H1 (cell line): ENCODE data around the gene MANEAL. TPM values are rescaled to one million over a fixed set of nuclear protein-coding genes. Genes with fewer than 3 reads are reported as not detected.

Experiments
- CTCF ChIA-PET: fragments of 300-600 bp; sonication (Branson Sonifier 250); formaldehyde crosslinking; loops from one replicate; lab custom pipeline; 2021; ENCODE audit not compliant: partially characterized antibody; lab: Charles Lee
- POLR2A ChIA-PET: fragments of 300-600 bp; sonication (Branson Sonifier 250); formaldehyde crosslinking; loops from one replicate; lab custom pipeline; 2021; ENCODE audit warnings: inconsistent platforms; ENCODE audit not compliant: partially characterized antibody; lab: Charles Lee
- DNase-seq, 2 experiments: peaks; one replicate each; pipeline versions ENCODE4 v3.0.0 to v3.0.0-alpha.2; 2010 to 2022; ENCODE audit warnings: low spot score in 2 of 2, low read depth in 1 of 2, mixed read lengths in 1 of 2
- FAIRE-seq: peaks from 2 replicates; lab custom pipeline; 2011; peaks lifted over from hg19 to GRCh38; lab: Jason Lieb, UNC
- H2AFZ ChIP-seq: 2 replicates; pipeline ENCODE4 v1.8.1; 2012; ENCODE audit warnings: low read length, inconsistent platforms
- H2AK5ac ChIP-seq: 2 replicates; pipeline ENCODE4 v1.6.1; 2013; ENCODE audit warnings: low read depth, low read length
- H2BK120ac ChIP-seq: replicated peaks from 2 replicates; pipeline ENCODE3; 2013; ENCODE audit warnings: low read depth, low read length, inconsistent platforms
- H2BK12ac ChIP-seq: 2 replicates; pipeline ENCODE4 v1.6.1; 2013; ENCODE audit warnings: low read depth, low read length
- H2BK15ac ChIP-seq: 2 replicates; pipeline ENCODE4 v1.6.1; 2013; ENCODE audit warnings: low read length
- H2BK20ac ChIP-seq: 2 replicates; pipeline ENCODE4 v1.6.1; 2013; ENCODE audit warnings: low read length
- H2BK5ac ChIP-seq: 2 replicates; pipeline ENCODE4 v1.6.1; 2013; ENCODE audit warnings: low read depth, low read length
- H3K14ac ChIP-seq: 2 replicates; pipeline ENCODE4 v1.6.1; 2013; ENCODE audit warnings: inconsistent platforms; ENCODE audit not compliant: insufficient read length
- H3K18ac ChIP-seq: 2 replicates; pipeline ENCODE4 v1.6.1; 2013; ENCODE audit warnings: low read length; ENCODE audit errors: extremely low read depth
- H3K23ac ChIP-seq: 2 replicates; pipeline ENCODE4 v1.6.1; 2013; ENCODE audit warnings: inconsistent platforms; ENCODE audit not compliant: insufficient read length
- H3K23me2 ChIP-seq: 2 replicates; pipeline ENCODE4 v1.6.1; 2013; ENCODE audit warnings: low read depth, low read length
- H3K27ac ChIP-seq: 2 replicates; pipeline ENCODE4 v1.6.1; 2011; ENCODE audit warnings: low read depth, low read length, inconsistent platforms
- H3K27me3 ChIP-seq, 4 experiments: replicated peaks in 1 of 4; 1 replicate in 1 of 4; 2 replicates in 3 of 4; pipeline versions ENCODE4 v1.6.1 to v1.8.1; 2011 to 2013; ENCODE audit warnings: low read length in 3 of 4, mild to moderate bottlenecking in 3 of 4, inconsistent platforms in 2 of 4, mixed read lengths in 2 of 4, moderate library complexity in 1 of 4; ENCODE audit not compliant: control insufficient read depth in 3 of 4, insufficient read depth in 3 of 4; ENCODE audit errors: extremely low read depth in 1 of 4
- H3K36me3 ChIP-seq, 4 experiments: 2 replicates each; pipeline versions ENCODE4 v1.6.1 to v1.8.1; 2011 to 2013; ENCODE audit warnings: mild to moderate bottlenecking in 4 of 4, low read length in 3 of 4, moderate library complexity in 2 of 4, control low read depth in 1 of 4, inconsistent platforms in 1 of 4; ENCODE audit not compliant: insufficient read depth in 4 of 4, control insufficient read depth in 2 of 4
- H3K4ac ChIP-seq: replicated peaks from 2 replicates; pipeline ENCODE3; 2013; ENCODE audit warnings: low read length, low read depth, mixed read lengths, inconsistent platforms; ENCODE audit not compliant: insufficient read length
- H3K4me1 ChIP-seq, 4 experiments: replicated peaks in 1 of 4; 1 replicate in 1 of 4; 2 replicates in 3 of 4; pipeline versions ENCODE4 v1.6.1 to v1.8.1; 2011 to 2013; ENCODE audit warnings: low read length in 3 of 4, inconsistent platforms in 2 of 4, mixed read lengths in 1 of 4; ENCODE audit not compliant: insufficient read depth in 4 of 4, control insufficient read depth in 3 of 4
- H3K4me2 ChIP-seq, 2 experiments: 2 replicates each; pipeline versions ENCODE4 v1.6.1 to v1.8.1; 2011 to 2013; ENCODE audit warnings: low read depth in 2 of 2, low read length in 2 of 2, control low read depth in 1 of 2, inconsistent platforms in 1 of 2, mild to moderate bottlenecking in 1 of 2; ENCODE audit not compliant: insufficient read depth in 1 of 2
- H3K4me3 ChIP-seq, 4 experiments: fragments of 200-600, 300-600 bp in 1 of 4; sonication (generic), shearing (Covaris generic), sonication (Bioruptor Twin) in 1 of 4; 2 replicates each; pipeline versions ENCODE4 v1.5.1 to v1.8.1; 2011 to 2016; ENCODE audit warnings: low read length in 4 of 4, low read depth in 3 of 4, control low read depth in 2 of 4, inconsistent platforms in 2 of 4, mild to moderate bottlenecking in 2 of 4, mixed read lengths in 1 of 4, moderate library complexity in 1 of 4; ENCODE audit not compliant: insufficient read depth in 2 of 4; ENCODE audit errors: extremely low read depth in 1 of 4
- H3K56ac ChIP-seq: replicated peaks from 2 replicates; pipeline ENCODE3; 2013; ENCODE audit warnings: low read depth, mild to moderate bottlenecking, mixed read lengths, low read length, inconsistent platforms; ENCODE audit not compliant: insufficient read length
- H3K79me1 ChIP-seq: 2 replicates; pipeline ENCODE4 v1.6.1; 2013; ENCODE audit warnings: low read depth, low read length, control low read depth
- H3K79me2 ChIP-seq, 2 experiments: 2 replicates each; pipeline versions ENCODE4 v1.6.1 to v1.8.1; 2012 to 2013; ENCODE audit warnings: low read length in 2 of 2, mild to moderate bottlenecking in 2 of 2, inconsistent platforms in 1 of 2; ENCODE audit not compliant: insufficient read depth in 2 of 2, control insufficient read depth in 1 of 2
- H3K9ac ChIP-seq, 4 experiments: replicated peaks in 1 of 4; 1 replicate in 1 of 4; 2 replicates in 3 of 4; pipeline versions ENCODE4 v1.6.1 to v1.8.1; 2011 to 2013; ENCODE audit warnings: low read depth in 3 of 4, low read length in 3 of 4, control low read depth in 2 of 4, mild to moderate bottlenecking in 2 of 4, moderate library complexity in 2 of 4, inconsistent platforms in 1 of 4; ENCODE audit errors: extremely low read depth in 1 of 4
- H3K9me3 ChIP-seq, 2 experiments: 2 replicates each; pipeline versions ENCODE4 v1.6.1 to v1.8.1; 2012 to 2013; ENCODE audit warnings: mild to moderate bottlenecking in 2 of 2, moderate library complexity in 2 of 2, control low read depth in 1 of 2, inconsistent platforms in 1 of 2, low read depth in 1 of 2, low read length in 1 of 2, mixed read lengths in 1 of 2; ENCODE audit not compliant: insufficient read depth in 2 of 2
- H4K20me1 ChIP-seq, 2 experiments: replicated peaks in 1 of 2; 2 replicates each; pipeline versions ENCODE3 to v1.8.1; 2011 to 2013; ENCODE audit warnings: inconsistent platforms in 2 of 2, low read length in 2 of 2, mild to moderate bottlenecking in 1 of 2; ENCODE audit not compliant: insufficient read depth in 2 of 2, control insufficient read depth in 1 of 2
- H4K5ac ChIP-seq: 2 replicates; pipeline ENCODE4 v1.6.1; 2013; ENCODE audit warnings: low read length, low read depth, mixed read lengths, inconsistent platforms; ENCODE audit not compliant: insufficient read length
- H4K8ac ChIP-seq: 2 replicates; pipeline ENCODE4 v1.8.0; 2013; ENCODE audit warnings: mild to moderate bottlenecking, moderate library complexity, low read length, inconsistent platforms; ENCODE audit not compliant: insufficient read depth; ENCODE audit errors: extremely low read depth
- H4K91ac ChIP-seq: replicated peaks from 2 replicates; pipeline ENCODE3; 2013; ENCODE audit warnings: low read length, mixed read lengths, inconsistent platforms; ENCODE audit not compliant: insufficient read length
- BACH1 ChIP-seq: IDR thresholded peaks from 2 replicates; pipeline ENCODE4 v1.6.1; 2012; ENCODE audit warnings: low read length, improper control_type of control experiment
- EGR1 ChIP-seq: IDR thresholded peaks from 2 replicates; pipeline ENCODE4 v1.6.1; 2011; ENCODE audit warnings: low read depth, low read length, borderline replicate concordance
- GABPA ChIP-seq: IDR thresholded peaks from 2 replicates; pipeline ENCODE4 v1.6.1; 2011; ENCODE audit warnings: mild to moderate bottlenecking, low read length, moderate library complexity, borderline replicate concordance; ENCODE audit not compliant: insufficient read depth
- GTF2F1 ChIP-seq: IDR thresholded peaks from 2 replicates; pipeline ENCODE4 v1.6.1; 2012; ENCODE audit warnings: low read depth, low read length, improper control_type of control experiment, borderline replicate concordance
- NRF1 ChIP-seq: IDR thresholded peaks from 2 replicates; pipeline ENCODE4 v1.6.1; 2011; ENCODE audit warnings: mild to moderate bottlenecking, low read depth, low read length, improper control_type of control experiment
- RFX5 ChIP-seq: IDR thresholded peaks from 2 replicates; pipeline ENCODE4 v1.6.1; 2011; ENCODE audit warnings: low read depth, low read length, improper control_type of control experiment, borderline replicate concordance
- SIRT6 ChIP-seq: IDR thresholded peaks from one replicate; pipeline ENCODE4 v1.7.1; 2012; ENCODE audit warnings: low read length, inconsistent platforms
- SIX5 ChIP-seq: IDR thresholded peaks from 2 replicates; pipeline ENCODE4 v1.6.1; 2011; ENCODE audit warnings: mild to moderate bottlenecking, low read depth, low read length
- SP1 ChIP-seq: IDR thresholded peaks from 2 replicates; pipeline ENCODE4 v1.6.1; 2011; ENCODE audit warnings: low read depth, low read length
- WGBS, 2 experiments: shearing (Covaris generic) in 1 of 2; methylation state at CpG; one replicate each; pipeline versions ENCODE4 v1.1.6 to v1.1.7; 2013 to 2015; ENCODE audit warnings: low lambda C conversion rate in 2 of 2, mixed read lengths in 2 of 2, inconsistent platforms in 1 of 2, low coverage in 1 of 2, missing lambda C conversion rate in 1 of 2; ENCODE audit not compliant: insufficient replicate concordance in 2 of 2, insufficient coverage in 1 of 2, insufficient read length in 1 of 2; ENCODE audit errors: extremely low coverage in 1 of 2, missing lambda C conversion rate in 1 of 2; 5-methylcytosine and 5-hydroxymethylcytosine counted together
- polyA plus RNA-seq, 7 experiments: library from polyadenylated mRNA; depleted of rRNA in 3 of 7; stranded (reverse) in 5 of 7; unstranded in 2 of 7; fragments of >200 nt in 5 of 7; fragments of 200-250 nt in 2 of 7; gene quantifications; 1 replicate in 5 of 7; 2 replicates in 1 of 7; 4 replicates in 1 of 7; pipeline versions ENCODE4 v1.2.1 to v1.2.3, GENCODE V29; 2011 to 2013; ENCODE audit warnings: missing spikeins in 2 of 7, mixed read lengths in 2 of 7
- total RNA-seq: library from RNA; stranded (reverse); fragmentation: NEBNext Ultra II Directional; extraction: Animal tissue kit (Norgen Biotek cat#: 25700); gene quantifications from 2 replicates; pipeline ENCODE4 v1.2.1, GENCODE V29; 2021

The MANEAL gene
- total and polyA plus RNA-seq, 2 of the 8 experiments (the other 6 are each of a cell fraction or from before 2014, with no cell fraction given): 4.8 to 7.2 TPM

- no peak overlapping the region for H2BK5ac ChIP-seq
- H3K56ac ChIP-seq: no peak overlapping the region
- no peak overlapping the region for H3K4me3 ChIP-seq
- H2AFZ ChIP-seq: no peak overlapping the region
- H2BK20ac ChIP-seq: no peak overlapping the region
- H3K23me2 ChIP-seq: no peaks in the 10 kb centered on the region
- H4K8ac ChIP-seq: no peak overlapping the region
- H3K9ac ChIP-seq: no peak overlapping the region
- H3K4ac ChIP-seq: no peak overlapping the region
- H4K20me1 ChIP-seq: no peaks in the 10 kb centered on the region
- ChIA-PET POLR2A (interaction anchor here (1.2 kb wide), 1 partner anchor 26 kb away, joined by 3 read pairs; no protein-coding TSS in a partner anchor), CTCF (interaction anchor here (1.1 kb wide), 1 partner anchor 15 kb away, joined by 3 read pairs; no protein-coding TSS in a partner anchor)
- H2AK5ac ChIP-seq: no peak overlapping the region
- H4K5ac ChIP-seq: no peak overlapping the region
- TF ChIP-seq SP1 (no peak), SIX5 (no peak), SIRT6 (no peak), EGR1 (no peak), GTF2F1 (no peak), BACH1 (no peak), GABPA (no peak), RFX5 (no peak), NRF1 (no peak)
- H3K14ac ChIP-seq: no peak overlapping the region
- no peak overlapping the region for H2BK12ac ChIP-seq
- H3K36me3 ChIP-seq: no peaks in the 10 kb centered on the region
- H4K91ac ChIP-seq: no peak overlapping the region
- 84% methylated on average over 4 of the region's 4 CpGs; no CpG with 5 or more reads in 1 of the 2 experiments for WGBS, 2 experiments
- no peak overlapping the region for H2BK15ac ChIP-seq
- FAIRE-seq (no peak), DNase-seq (no peak)
- H3K79me2 ChIP-seq: no peaks in the 10 kb centered on the region
- no peak overlapping the region for H3K23ac ChIP-seq
- no peak overlapping the region for H3K4me2 ChIP-seq
- no peak overlapping the region for H2BK120ac ChIP-seq
- no peaks in the 10 kb centered on the region; a peak in 1 of 7 replicates for H3K27me3 ChIP-seq
- no peaks in the 10 kb centered on the region for H3K4me1 ChIP-seq
- no peak overlapping the region for H3K27ac ChIP-seq
- peaks cover 0 to 2% of the 10 kb centered on the region in 2 experiments; a peak in 1 of 4 replicates for H3K9me3 ChIP-seq
- H3K18ac ChIP-seq: no peak overlapping the region
- no peaks in the 10 kb centered on the region for H3K79me1 ChIP-seq
These were observed 16.6 kb upstream of the MANEAL start for GRCh38 chr1:37776946-37777516.
